Gastroesophageal sphincter (tissue), 4 donors: Measurements from ENCODE around the gene IGSF9. TPM values are rescaled to one million over a fixed set of nuclear protein-coding genes. Genes with fewer than 3 reads are reported as not detected.

ENCODE experiments used
- ATAC-seq: fragments of 150-250 bp; one replicate; pipeline ENCODE4 v1.9.1; 2016; ENCODE audit warnings: mild to moderate bottlenecking, moderate library complexity
- H3K27ac ChIP-seq, 4 donors: fragments of 200-600 bp; sonication (generic) in 3 of 4; 1 replicate in 3 of 4; 2 replicates in 1 of 4; pipeline ENCODE4 v1.5.1; 2016 to 2019
- H3K27me3 ChIP-seq: fragments of 200-600 bp; sonication (generic); one replicate; pipeline ENCODE4 v1.5.1; 2019
- H3K36me3 ChIP-seq, 2 donors: fragments of 200-600 bp; sonication (generic); one replicate each; pipeline ENCODE4 v1.5.1; 2019; ENCODE audit warnings: control low read depth in 1 of 2
- H3K4me1 ChIP-seq, 3 donors: fragments of 200-600 bp; sonication (generic); 1 replicate in 2 of 3; 2 replicates in 1 of 3; pipeline ENCODE4 v1.5.1; 2016 to 2019; ENCODE audit warnings: control low read depth in 2 of 3
- H3K4me3 ChIP-seq, 2 donors: fragments of 200-600 bp; sonication (generic); one replicate each; pipeline ENCODE4 v1.5.1; 2019; ENCODE audit warnings: mild to moderate bottlenecking in 1 of 2, moderate library complexity in 1 of 2
- H3K9me3 ChIP-seq, 3 donors: fragments of 200-600 bp; sonication (generic); one replicate each; pipeline ENCODE4 v1.5.1; 2017 to 2019; ENCODE audit warnings: control low read depth in 2 of 3
- CTCF ChIP-seq, 4 experiments: fragments of 200-600 bp in 2 of 4; fragments of 450-650 bp in 2 of 4; sonication (generic) in 1 of 4; IDR thresholded peaks; one replicate each; pipeline ENCODE4 v1.5.1; 2017 to 2019; ENCODE audit warnings: antibody characterized with exemption in 4 of 4, mild to moderate bottlenecking in 2 of 4, moderate library complexity in 2 of 4
- EP300 ChIP-seq: sonication (generic); formaldehyde crosslinking; IDR thresholded peaks from one replicate; pipeline ENCODE4 v1.6.1; 2017; ENCODE audit warnings: antibody characterized with exemption, mild to moderate bottlenecking
- POLR2A ChIP-seq, 2 donors: fragments of 450-650 bp; IDR thresholded peaks; one replicate each; pipeline ENCODE4 v1.6.1; 2017; ENCODE audit warnings: antibody characterized with exemption in 2 of 2, mild to moderate bottlenecking in 2 of 2, moderate library complexity in 1 of 2
- POLR2AphosphoS5 ChIP-seq: sonication (generic); formaldehyde crosslinking; IDR thresholded peaks from one replicate; pipeline ENCODE4 v1.6.1; 2017; ENCODE audit warnings: antibody characterized with exemption
- WGBS, 2 donors: methylation state at CpG; one replicate each; pipeline ENCODE4 v1.1.5; 2018; ENCODE audit warnings: low coverage in 1 of 2; 5-methylcytosine and 5-hydroxymethylcytosine counted together
- total RNA-seq, 4 donors: library from RNA; depleted of rRNA; stranded (reverse); fragments of >200 nt; gene quantifications; one replicate each; pipeline ENCODE4 v1.1.0, GENCODE V29; 2016

IGSF9 gene
- total RNA-seq, 4 donors from 2014 or later, result 0.35 to 0.62 TPM; not detected in 2

- Histone ChIP-seq H3K9me3 (no peaks in the 10 kb centered on the region), H3K27ac (no peak overlapping the region), H3K36me3 (no peaks in the 10 kb centered on the region), H3K27me3 (peaks cover 17% of the 10 kb centered on the region), H3K4me1 (peaks cover 3 to 14% (median 5%) of the 10 kb centered on the region in 3 donors), H3K4me3 (no peak overlapping the region)
- TF ChIP-seq POLR2AphosphoS5 (no peak), POLR2A (IDR thresholded peaks at IDR 0.05) (no peak), EP300 (no peak), CTCF (IDR thresholded peaks at IDR 0.05) (no peak)
- no peak for ATAC-seq
- WGBS, 2 donors, result 92% methylated on average over 4 of the region's 4 CpGs; no CpG with 5 or more reads in 1 of the 2 donors
Observed at GRCh38 chr1:159949981-159950381, 4.6 kb upstream of the IGSF9 start.

GRCh38 chr1:159949123-159949522, 3.7 kb upstream of the IGSF9 start:
- peaks cover 20% of the 10 kb centered on the region for H3K27me3 ChIP-seq
- peaks cover 3 to 16% (median 5%) of the 10 kb centered on the region in 3 donors for H3K4me1 ChIP-seq
- no peak overlapping the region for H3K4me3 ChIP-seq
- H3K9me3 ChIP-seq, result no peaks in the 10 kb centered on the region
- ATAC-seq, result no peak
- 30 to 81% methylated on average over 4 to 6 of the region's 6 CpGs for WGBS, 2 donors
- TF ChIP-seq CTCF (IDR thresholded peaks at IDR 0.05), result no peak
- H3K27ac ChIP-seq, result no peak overlapping the region
- H3K36me3 ChIP-seq, result no peaks in the 10 kb centered on the region

GRCh38 chr1:159947942-159948341, 2.5 kb upstream of the IGSF9 start:
- Histone ChIP-seq H3K9me3 (no peaks in the 10 kb centered on the region), H3K4me1 (peaks cover 3 to 16% (median 5%) of the 10 kb centered on the region in 3 donors), H3K27me3 (peaks cover 22% of the 10 kb centered on the region), H3K27ac (no peak overlapping the region), H3K36me3 (no peaks in the 10 kb centered on the region), H3K4me3 (no peak overlapping the region)
- TF ChIP-seq EP300 (no peak), CTCF (IDR thresholded peaks at IDR 0.05) (no peak), POLR2A (IDR thresholded peaks at IDR 0.05) (no peak), POLR2AphosphoS5 (no peak)
- ATAC-seq, result no peak
- WGBS, 2 donors, result 46 to 82% methylated on average over 1 of the region's 1 CpG

GRCh38 chr1:159946242-159947187, 1.1 kb upstream of the IGSF9 start:
- peak; percentile 23 for ATAC-seq
- peaks cover 34% of the 10 kb centered on the region for H3K27me3 ChIP-seq
- no peaks in the 10 kb centered on the region for H3K9me3 ChIP-seq
- peak overlapping the region in 1 of 2 donors; percentile 50 for H3K4me3 ChIP-seq
- peak overlapping the region in 1 of 4 donors; percentile 46 for H3K27ac ChIP-seq
- TF ChIP-seq POLR2A (IDR thresholded peaks at IDR 0.05) (no peak), POLR2AphosphoS5 (no peak), EP300 (no peak), CTCF (IDR thresholded peaks at IDR 0.05) (no peak)
- 78 to 90% methylated on average over 2 to 3 of the region's 9 CpGs for WGBS, 2 donors
- H3K36me3 ChIP-seq, result no peaks in the 10 kb centered on the region
- peaks cover 3 to 16% (median 5%) of the 10 kb centered on the region in 3 donors for H3K4me1 ChIP-seq
